Frontal cortex (tissue), 4 donors: Measurements from ENCODE around the gene SMPD2. TPM values are rescaled to one million over a fixed set of nuclear protein-coding genes. Genes with fewer than 3 reads are reported as not detected.
A peak's percentile ranks its signal among the peaks of the same experiment; 100 is the strongest.

ENCODE experiments used
- DNase-seq, 2 donors: peaks; one replicate each; pipeline ENCODE4 v3.0.0; 2012; ENCODE audit warnings: low spot score in 2 of 2
- FAIRE-seq: peaks from 2 replicates; lab custom pipeline; 2012; peaks lifted over from hg19 to GRCh38; lab: Jason Lieb, UNC
- total RNA-seq: library from RNA; depleted of rRNA; stranded (reverse); fragments of >200 nt; gene quantifications from one replicate; pipeline ENCODE4 v1.2.3, GENCODE V29; 2014
- donor health status: control.
- donor health status: control.
- donor health status: control.

Gene SMPD2
- total RNA-seq, 1 donor from 2014 or later = 4.9 TPM

DNA sequence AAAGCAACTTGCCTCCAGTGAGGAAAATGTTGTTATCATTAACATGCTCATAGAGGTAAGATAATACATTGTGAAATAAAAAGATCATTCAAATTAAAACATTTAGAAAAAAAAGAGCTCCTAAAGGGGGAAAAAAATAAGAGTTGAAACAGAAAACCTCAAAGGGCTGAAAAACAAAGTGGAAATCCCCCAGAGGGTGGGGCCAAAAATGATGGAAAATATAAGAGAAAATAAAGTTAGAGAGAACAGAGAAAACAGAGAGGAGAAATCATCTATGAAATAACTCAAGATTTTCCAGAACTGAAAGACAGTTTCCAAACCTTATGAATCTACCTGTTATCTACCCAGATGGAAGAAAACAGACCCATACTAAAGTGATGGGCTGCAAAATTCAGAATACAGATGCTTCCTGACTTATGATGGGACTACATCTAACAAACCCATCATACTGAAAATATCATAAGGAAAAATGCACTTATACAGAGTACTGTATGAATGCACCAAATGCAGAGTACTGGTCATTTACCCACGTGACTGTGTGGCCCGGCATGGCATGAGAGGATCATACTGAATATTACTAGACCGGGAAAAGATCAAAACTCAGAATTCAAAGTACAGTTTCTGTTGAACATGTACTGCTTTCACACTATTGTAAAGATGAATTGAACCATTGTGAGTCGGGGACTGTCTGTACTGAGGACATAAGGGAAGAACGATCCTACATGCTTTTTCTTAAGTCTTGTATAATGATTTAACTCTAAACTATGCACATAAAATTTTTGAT, 38.5 kb downstream of the SMPD2 start:
- no peak for DNase-seq
- no peak for FAIRE-seq

DNA sequence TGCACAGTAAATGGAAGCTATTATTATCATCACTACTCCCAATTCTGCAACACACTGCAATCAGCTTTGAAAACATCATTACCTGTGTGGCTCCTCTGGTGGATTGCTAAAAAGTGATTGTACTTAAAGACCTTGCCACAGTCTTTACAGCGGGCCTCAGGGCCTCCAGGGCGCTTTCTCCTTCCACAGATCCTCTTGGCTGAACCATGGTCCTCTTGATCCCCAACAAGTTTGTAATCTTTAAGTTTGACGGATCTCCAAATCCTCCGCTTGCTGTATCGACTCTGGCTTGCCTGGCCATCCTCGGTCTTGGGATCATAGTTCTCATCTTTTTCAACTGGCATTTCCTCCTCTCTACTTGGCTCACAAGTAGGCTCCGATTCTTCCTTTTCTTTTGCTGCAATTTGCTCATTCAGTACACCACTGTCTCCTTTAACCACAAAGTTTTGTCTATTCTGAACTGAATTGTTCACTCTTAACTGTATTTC, 40.5 kb downstream of the SMPD2 start:
- DNase-seq (no peak), FAIRE-seq (no peak)

DNA sequence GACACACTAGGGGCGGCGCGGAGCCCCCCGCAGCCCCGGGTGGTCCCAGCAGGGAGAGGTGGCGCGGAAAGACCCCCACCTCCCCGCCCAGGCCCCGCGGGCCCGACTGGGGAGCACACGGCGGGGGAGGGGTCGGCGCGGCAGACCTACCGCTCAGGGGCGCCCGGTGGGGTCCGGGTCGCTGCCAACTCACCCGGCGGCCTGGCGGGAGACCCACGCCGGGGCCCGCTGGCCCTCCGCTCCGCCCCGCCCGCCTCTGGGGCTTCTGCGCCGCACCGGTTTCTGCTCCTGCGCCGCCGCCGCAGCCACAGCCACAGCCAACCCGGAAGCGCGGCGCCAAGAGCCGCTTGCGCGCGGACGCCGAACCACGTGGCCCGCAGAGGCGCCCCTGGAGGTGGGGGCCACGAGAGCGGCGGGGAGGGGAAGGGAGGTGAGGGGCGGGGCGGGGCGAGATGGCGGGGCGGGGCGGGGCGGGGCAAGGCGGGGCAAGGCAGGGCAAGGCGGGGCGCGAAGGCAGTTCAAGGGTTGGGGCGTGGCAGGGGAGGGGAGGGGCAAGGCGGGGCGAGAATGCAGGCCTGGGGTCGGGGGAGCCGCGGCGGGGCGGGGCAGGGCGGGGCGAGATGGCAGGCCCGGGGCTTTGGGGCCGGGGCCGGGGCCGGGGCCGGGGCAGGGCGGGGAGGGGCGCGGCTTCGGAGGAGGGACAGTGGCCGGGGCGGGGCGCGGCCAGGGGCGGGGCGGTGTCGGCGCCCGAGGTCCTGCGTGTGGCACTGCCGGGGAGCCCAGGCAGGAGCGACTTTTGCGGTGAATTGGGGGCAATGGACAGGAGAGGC, 42.6 kb downstream of the SMPD2 start, which contains the start of gene ZBTB24:
Gene ZBTB24 (minus strand): TSS at position 315 of the 830 bp plus-strand sequence. CDS start 1,193 bp downstream, outside the sequence.
- FAIRE-seq (no peak), DNase-seq (peak; percentile 91 to 96)

DNA sequence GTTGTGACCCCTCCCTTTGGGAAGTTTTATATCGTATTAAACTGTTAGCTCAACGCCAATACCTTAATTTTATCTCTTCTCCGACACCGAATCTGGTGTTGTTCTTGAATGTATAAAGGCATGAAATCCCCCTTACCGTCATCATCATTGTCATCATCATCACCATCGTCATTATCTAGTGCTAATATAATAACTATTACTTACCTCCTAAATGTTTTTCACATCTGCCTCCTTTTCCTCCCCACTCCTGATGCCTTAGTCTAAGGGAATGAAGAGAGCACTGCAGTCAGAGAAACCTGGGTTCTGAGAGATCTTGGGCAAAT, 43.2 kb downstream of the SMPD2 start:
- FAIRE-seq = no peak
- no peak for DNase-seq

DNA sequence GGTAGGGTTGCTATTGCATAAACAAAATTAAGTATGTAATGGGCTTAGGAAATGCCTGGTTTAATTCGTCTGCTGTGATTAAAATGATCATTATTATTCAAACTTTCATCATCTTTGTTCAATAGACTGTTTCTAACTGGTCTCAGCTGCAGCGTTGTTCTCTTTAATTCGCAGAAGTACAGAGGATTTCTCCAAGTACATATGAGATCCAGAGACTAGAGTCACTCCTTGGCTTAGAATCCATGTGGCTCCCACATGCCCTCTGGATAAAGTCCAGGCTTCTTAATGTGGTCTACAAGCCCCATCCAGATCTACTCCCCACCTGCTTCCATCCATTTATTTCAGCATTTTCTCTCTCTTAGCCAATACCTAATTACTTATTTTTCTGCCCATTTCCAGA, 43.6 kb downstream of the SMPD2 start:
- no peak for FAIRE-seq
- no peak for DNase-seq

DNA sequence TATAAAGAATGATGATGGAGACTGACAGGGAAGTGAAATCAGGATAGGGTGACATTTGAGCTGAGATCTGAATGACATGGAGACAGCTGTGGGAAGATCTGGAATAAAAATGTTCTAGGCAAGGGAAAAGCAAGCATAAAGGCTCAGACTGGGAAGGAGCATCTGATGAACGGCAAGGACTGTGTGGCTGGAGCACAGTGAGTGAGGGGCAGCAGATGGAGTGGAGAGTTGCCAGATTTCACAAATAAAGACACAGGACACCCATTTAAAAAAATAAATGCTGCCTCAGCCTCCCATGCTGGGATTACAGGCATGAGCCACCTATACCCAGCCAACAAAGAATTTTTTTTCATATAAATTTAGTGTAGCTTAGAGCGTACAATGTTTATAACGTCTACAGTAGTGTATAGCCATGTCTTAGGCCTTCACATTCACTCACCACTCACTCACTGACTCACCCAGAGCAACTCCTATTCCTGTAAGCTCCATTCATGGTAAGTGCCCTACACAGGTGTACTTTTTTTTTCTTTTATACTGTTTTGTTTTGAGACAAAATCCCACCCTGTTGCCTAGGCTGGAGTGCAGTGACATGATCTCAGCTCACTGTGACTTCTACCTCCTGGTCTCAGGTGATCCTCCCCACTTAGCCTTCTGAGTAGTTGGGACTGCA, 44.9 kb downstream of the SMPD2 start:
- DNase-seq = no peak
- FAIRE-seq = no peak

DNA sequence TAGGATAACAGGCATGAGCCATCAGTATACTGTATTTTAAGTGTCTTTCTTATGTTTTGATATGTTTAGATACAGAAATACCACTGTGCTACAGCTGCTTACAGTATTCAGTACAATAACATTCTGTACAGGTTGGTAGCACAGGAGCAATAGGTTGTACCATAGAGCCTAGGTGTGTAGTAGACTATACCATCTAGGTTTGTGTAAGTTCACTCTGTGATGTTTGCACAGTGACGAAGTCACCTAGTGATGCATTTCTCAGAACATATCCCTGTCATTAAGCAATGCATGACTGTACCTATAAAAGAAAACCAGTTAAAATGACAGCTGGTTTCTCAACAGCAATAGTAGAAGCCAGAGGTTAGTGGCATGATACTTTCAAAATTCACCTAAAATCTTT, 45.5 kb downstream of the SMPD2 start:
- no peak for FAIRE-seq
- DNase-seq = no peak

DNA sequence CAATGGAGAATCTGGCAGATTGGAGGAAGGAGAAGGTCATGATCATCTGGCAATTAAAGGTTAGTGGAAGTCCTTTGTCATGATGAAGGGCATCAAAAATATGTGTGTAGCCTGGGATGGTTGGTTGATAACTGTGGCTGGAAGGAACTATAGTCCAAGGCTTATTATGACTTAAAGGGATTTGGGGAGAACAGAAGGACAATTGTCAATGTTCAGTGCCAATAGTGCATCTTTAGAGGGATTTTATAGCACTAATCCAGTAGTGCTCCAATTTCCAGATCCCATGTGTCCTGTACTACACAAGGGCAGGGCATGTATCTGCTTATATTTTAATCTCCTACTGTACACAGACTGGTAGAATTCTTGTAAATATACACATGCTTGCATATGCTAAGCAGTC, 47.5 kb downstream of the SMPD2 start:
- FAIRE-seq (no peak), DNase-seq (no peak)

DNA sequence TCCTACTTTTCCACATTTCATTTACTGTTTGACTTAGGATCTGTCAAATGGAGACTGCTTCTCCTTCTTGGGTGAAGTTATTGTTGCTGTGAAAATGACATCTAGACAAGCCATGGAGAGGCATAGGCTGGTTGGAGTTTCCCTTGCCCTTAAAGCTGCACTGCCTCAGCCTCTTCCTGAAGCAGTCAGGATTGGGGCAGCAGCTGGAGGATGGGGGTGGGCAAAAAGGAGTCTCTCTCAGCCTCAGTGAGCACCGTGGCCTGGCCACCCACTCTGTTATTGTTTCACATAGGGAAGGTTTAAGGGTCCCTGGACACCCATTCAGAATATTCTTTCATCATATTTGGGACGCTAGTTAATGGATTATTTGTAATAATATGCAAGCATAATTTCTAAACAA, 50.2 kb downstream of the SMPD2 start:
- no peak for DNase-seq
- no peak for FAIRE-seq

DNA sequence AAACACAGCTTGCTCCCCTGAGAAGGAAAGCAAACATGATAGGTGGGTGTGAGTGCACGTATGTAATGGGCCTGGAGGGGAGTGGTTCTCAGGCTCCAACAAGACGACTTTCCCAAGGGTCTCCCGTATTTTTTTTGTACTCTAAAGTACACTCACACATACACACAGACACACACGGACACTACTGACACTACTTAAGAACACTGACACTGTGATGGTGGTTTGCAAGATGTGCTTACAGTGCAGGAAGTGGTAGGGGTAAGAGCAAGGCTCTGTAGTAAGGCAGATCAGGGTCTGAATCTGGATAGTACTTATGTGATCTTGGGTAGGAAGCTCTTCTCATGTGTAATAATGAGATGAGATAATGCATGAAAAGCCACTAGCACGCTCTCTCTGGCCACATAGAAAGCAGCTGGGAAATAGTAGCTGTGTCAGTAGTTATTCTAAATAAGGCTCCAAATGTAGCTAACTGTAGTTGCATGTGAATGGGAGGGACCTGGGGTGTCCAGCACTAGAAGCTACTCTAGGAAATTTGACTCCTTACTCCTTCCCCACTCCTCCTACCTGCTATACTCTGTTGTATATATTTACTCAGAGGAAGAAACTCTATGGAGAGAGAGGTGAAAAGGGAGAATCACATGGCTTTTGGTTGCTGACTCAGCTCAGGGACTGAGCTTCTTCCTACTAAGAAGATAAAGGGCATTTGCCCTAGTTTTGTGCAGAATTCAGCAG, 50.8 kb downstream of the SMPD2 start:
- DNase-seq (no peak), FAIRE-seq (no peak)

Other genes starting within 250 kb of the SMPD2 start
- gene CD164, start 58.3 kb upstream of the SMPD2 start, total RNA-seq = 57.9 TPM
- gene PPIL6, start 96 bp upstream of the SMPD2 start, total RNA-seq = 37.9 TPM
- gene MICAL1, start 15.0 kb downstream of the SMPD2 start, total RNA-seq = 27.3 TPM
- gene ZBTB24, start 42.5 kb downstream of the SMPD2 start, total RNA-seq = 16.3 TPM